Activated naive CD8-positive, alpha-beta T cell treated with anti-CD3 and anti-CD28 coated beads, Interleukin-2, amount 10 ng/mL, durations not matched to agents 7 days and 5 days (primary cell): ENCODE data around the gene MCOLN2. TPM values are rescaled to one million over a fixed set of nuclear protein-coding genes. Genes with fewer than 3 reads are reported as not detected.
A peak's percentile ranks its signal among the peaks of the same experiment; 100 is the strongest.

Experiments
- ATAC-seq: fragments of 150-1000 bp; cut with Tn5 transposase; one replicate; pipeline ENCODE4 v1.10.0; 2021; ENCODE audit warnings: low read depth, moderate library complexity
- POLR2A ChIA-PET: fragments of 350-600 bp; sonication (Branson Sonifier 250); formaldehyde crosslinking; loops from one replicate; lab custom pipeline; 2021; ENCODE audit warnings: antibody characterized with exemption; lab: Charles Lee
- DNase-seq: peaks from one replicate; pipeline ENCODE4 v3.0.0; 2021
- H3K27ac Mint-ChIP-seq: one replicate; pipeline ENCODE4 v1.8.0; 2022; ENCODE audit warnings: mild to moderate bottlenecking, mixed read lengths
- H3K27me3 Mint-ChIP-seq: one replicate; pipeline ENCODE4 v1.8.0; 2022; ENCODE audit warnings: mild to moderate bottlenecking, moderate library complexity, mixed read lengths
- H3K36me3 Mint-ChIP-seq: one replicate; pipeline ENCODE4 v1.8.0; 2021; ENCODE audit warnings: mild to moderate bottlenecking, mixed read lengths
- H3K4me1 Mint-ChIP-seq: one replicate; pipeline ENCODE4 v1.8.0; 2021; ENCODE audit warnings: mixed read lengths
- H3K4me3 Mint-ChIP-seq: one replicate; pipeline ENCODE4 v1.8.0; 2022; ENCODE audit warnings: mild to moderate bottlenecking, moderate library complexity, mixed read lengths
- H3K9me3 Mint-ChIP-seq: one replicate; pipeline ENCODE4 v1.8.0; 2021; ENCODE audit warnings: mixed read lengths
- total RNA-seq, 2 experiments: library from RNA; stranded (reverse); gene quantifications; one replicate each; pipeline ENCODE4 v1.2.3, GENCODE V29; 2021

The MCOLN2 gene
- total RNA-seq, 2 experiments from 2014 or later = 18.8 to 19.9 TPM

DNA sequence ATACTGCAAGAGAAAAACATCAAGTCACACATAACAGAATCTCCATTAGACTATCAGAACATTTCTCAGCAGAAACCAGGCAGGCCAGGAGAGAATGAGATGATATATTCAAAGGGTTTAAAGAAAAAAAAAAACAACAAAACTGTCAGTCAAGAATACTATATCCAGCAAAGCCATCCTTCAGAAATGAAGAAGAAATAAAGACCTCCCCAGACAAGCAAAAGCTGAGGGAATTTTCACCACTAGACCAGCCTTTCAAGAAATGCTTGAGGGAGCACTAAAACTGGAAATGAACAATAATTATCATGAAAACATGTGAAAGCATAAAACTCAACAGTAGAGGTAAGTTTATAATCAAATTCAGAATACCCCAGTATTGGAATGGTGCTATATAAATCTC, 47.2 kb downstream of the MCOLN2 start:
- H3K9me3 Mint-ChIP-seq = no peaks in the 10 kb centered on the region
- H3K27ac Mint-ChIP-seq = peak overlapping the region; percentile 13
- no peak for DNase-seq
- ATAC-seq = no peak
- no peaks in the 10 kb centered on the region for H3K27me3 Mint-ChIP-seq
- peaks cover 9% of the 10 kb centered on the region for H3K4me1 Mint-ChIP-seq
- POLR2A ChIA-PET = interaction anchor here (1.2 kb wide), 1 partner anchor 11 kb away, joined by 3 read pairs; no protein-coding TSS in a partner anchor
- no peak overlapping the region for H3K4me3 Mint-ChIP-seq
- H3K36me3 Mint-ChIP-seq = peaks cover 45% of the 10 kb centered on the region

DNA sequence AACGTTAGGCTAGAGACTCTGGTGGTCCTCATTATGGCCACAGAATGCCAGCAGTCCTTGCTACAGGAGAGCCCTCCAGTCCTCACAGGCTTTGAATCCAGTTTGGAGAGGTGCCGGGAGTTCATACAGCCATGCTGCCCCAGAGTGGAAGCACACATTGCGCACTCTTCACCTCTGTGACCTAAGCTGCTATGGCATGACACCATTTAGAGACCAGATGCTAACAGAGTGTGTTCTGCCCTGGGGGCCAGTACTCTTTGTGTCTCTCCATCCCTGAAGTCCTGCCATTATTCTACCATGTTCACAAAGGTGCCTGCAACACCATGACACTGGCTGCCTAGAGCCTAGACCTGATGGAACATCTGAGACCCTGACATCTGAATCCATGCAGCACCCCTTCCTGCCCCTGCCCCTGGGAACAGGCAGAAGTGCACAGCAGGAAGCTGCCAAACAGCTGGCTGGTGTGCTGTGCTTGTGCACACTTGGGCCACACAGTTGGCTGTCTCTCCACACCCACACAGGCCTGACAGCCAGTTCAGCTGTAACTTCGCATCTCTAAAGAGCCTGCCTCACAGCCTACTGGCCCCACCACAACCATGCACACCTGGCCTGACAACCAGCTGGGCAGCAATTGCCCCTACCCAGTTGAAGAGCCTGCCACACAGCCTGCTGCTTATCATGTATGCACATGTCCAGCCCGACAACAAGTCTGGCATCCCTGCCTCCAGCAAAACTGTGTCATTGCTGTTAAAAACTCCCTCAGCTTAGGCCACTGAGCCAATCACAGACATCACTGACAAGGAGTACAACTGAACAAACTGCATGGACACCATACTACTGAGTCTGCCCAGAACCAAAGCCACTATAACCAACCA, 49.1 kb downstream of the MCOLN2 start:
- Mint-ChIP-seq H3K27me3 (no peaks in the 10 kb centered on the region), H3K27ac (no peak overlapping the region), H3K4me1 (peaks cover 11% of the 10 kb centered on the region), H3K36me3 (peaks cover 37% of the 10 kb centered on the region), H3K9me3 (no peaks in the 10 kb centered on the region), H3K4me3 (no peak overlapping the region)
- POLR2A ChIA-PET = interaction anchor here (0.8 to 0.9 kb wide), 2 partner anchors 114 to 312 kb away, joined by 3 to 7 read pairs; partner anchors contain the start of gene C1orf52
- DNase-seq (no peak), ATAC-seq (no peak)

DNA sequence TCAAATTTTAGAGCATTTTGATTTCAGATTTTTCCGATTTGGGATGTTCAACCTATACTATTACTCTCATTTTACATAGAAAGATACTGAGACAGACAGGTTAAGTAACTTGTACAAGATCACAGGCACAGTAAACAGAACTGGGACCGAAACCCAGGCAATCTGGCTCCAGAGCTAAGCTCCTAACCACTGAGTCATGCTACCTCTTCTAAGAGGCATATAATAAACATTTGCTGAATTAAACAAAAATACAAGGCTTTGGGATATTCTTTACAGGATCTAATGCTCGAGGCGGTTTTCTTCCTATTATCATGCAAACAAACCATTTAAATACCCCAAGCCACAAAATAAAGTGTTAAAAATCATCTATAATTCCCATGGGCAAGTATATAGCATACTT, 50.3 kb downstream of the MCOLN2 start:
- Mint-ChIP-seq H3K9me3 (no peaks in the 10 kb centered on the region), H3K27me3 (no peaks in the 10 kb centered on the region), H3K36me3 (peaks cover 29% of the 10 kb centered on the region), H3K4me1 (peaks cover 11% of the 10 kb centered on the region), H3K4me3 (no peak overlapping the region), H3K27ac (no peak overlapping the region)
- ATAC-seq (no peak), DNase-seq (no peak)
- POLR2A ChIA-PET = no interaction called here

DNA sequence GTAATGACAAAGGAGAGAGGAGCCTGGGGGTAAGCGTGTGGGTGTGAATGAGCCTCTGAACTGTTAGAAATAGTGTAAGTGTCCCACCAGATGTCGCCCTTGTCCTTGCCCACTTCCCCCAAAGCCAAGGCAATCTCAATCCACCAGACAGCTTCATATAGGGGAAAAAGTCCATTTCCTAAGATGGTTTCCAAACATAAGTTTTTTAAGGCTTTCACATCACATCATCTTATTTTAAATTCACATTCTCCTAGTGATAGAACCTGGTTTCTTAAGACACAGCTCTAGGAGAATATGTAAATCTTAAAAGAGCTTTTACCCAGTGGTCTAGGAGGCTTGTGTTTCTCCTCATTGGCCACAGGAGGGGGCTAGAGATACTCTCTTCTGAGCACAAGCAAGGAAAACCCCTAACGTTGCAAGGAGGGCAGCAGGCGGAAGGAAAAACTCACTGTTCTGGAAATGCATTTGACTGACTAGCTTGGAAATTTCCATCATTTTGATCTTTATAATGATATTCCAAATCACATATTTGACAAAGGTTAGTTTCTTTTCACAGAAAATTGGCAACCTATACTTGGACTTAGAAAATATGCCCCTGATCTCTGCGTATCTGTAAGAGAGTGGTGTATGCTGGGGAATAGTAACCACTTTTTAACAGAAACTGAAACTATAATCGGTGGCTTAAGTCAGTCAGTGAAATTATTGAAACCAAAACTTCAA, 52.0 kb downstream of the MCOLN2 start:
- peak overlapping the region; percentile 84 for H3K4me3 Mint-ChIP-seq

DNA sequence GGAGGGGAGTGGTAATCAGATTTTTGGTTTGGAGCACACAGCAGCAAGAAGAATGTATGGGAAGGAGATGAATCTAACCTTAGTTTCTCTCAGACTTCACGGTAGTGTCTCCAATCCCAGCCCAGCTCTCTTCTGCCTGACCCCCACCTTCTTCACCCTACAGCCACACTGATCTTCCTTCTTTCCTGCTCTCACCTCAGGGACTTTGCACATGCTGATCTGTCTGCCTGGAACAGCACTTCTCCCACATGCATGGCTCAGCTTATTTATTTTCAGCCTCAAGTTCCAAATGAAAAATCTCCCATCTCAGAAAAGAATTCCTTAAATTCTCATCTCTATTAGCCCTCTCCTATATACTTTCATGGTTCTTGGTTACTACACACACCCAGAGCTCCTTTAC, 55.1 kb downstream of the MCOLN2 start:
- Mint-ChIP-seq H3K27ac (no peak overlapping the region), H3K9me3 (no peaks in the 10 kb centered on the region), H3K4me1 (peaks cover 9% of the 10 kb centered on the region), H3K27me3 (no peaks in the 10 kb centered on the region), H3K4me3 (no peak overlapping the region), H3K36me3 (no peaks in the 10 kb centered on the region)
- POLR2A ChIA-PET = interaction anchor here (0.9 kb wide), 1 partner anchor 317 kb away, joined by 3 read pairs; the partner anchor contains the start of gene C1orf52
- ATAC-seq (no peak), DNase-seq (no peak)

More for the DNA sequence above, 52.0 kb downstream of the MCOLN2 start:
- Mint-ChIP-seq H3K27ac (peak overlapping the region; percentile 82), H3K36me3 (peaks cover 15% of the 10 kb centered on the region), H3K9me3 (no peaks in the 10 kb centered on the region), H3K27me3 (no peaks in the 10 kb centered on the region), H3K4me1 (peaks cover 11% of the 10 kb centered on the region)
- DNase-seq = peak; percentile 47
- POLR2A ChIA-PET = interaction anchor here (0.6 to 2.8 kb wide), 10 partner anchors 49 to 332 kb away, joined by 3 to 28 read pairs (median 3); partner anchors contain the start of genes BCL10, C1orf52 and MCOLN2
- peak; percentile 92 for ATAC-seq

DNA sequence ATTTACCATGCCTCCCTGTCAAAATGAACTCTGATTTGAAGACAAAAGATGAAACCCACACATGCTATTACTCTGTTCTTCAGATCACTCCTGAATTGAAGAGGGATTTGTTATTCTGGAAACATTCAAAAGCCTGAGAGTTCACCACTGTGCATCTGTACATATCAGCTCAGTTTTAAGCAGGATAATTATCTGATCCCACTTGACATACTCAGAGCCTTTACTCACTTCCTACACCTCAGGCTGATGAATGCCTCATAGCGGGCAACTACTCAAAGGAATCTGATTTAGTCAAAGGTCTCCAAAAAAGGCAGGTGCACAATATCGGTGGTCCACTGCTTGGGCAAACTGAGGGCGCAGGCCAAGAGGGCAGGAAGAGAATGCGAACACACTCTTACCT, 56.4 kb downstream of the MCOLN2 start:
- POLR2A ChIA-PET = no interaction called here
- H3K4me3 Mint-ChIP-seq = no peak overlapping the region
- no peaks in the 10 kb centered on the region for H3K9me3 Mint-ChIP-seq
- H3K27ac Mint-ChIP-seq = no peak overlapping the region
- no peak for DNase-seq
- H3K36me3 Mint-ChIP-seq = no peaks in the 10 kb centered on the region
- H3K27me3 Mint-ChIP-seq = no peaks in the 10 kb centered on the region
- ATAC-seq = no peak
- H3K4me1 Mint-ChIP-seq = peaks cover 10% of the 10 kb centered on the region

DNA sequence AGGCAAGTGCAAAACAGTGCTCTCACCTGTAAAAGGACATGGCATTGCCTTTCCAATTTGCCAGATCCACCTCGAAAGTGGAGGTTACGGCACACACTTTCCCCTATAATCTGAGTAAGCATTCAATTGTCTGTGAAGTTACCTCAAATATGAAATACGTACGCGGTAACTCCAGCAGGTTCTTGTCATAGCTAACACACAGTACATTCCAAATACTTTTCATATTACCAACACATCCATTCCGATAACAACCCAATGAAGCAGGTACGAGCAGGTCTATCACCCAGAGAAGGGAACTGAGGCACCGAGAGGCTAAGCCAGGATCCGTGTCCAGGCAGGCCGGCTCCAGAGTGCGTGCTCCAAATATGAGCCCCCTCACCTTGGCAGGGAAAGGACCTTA, 57.2 kb downstream of the MCOLN2 start:
- no peak for ATAC-seq
- H3K27ac Mint-ChIP-seq = no peak overlapping the region
- no peaks in the 10 kb centered on the region for H3K36me3 Mint-ChIP-seq
- H3K4me1 Mint-ChIP-seq = peaks cover 7% of the 10 kb centered on the region
- no peaks in the 10 kb centered on the region for H3K9me3 Mint-ChIP-seq
- POLR2A ChIA-PET = no interaction called here
- H3K27me3 Mint-ChIP-seq = no peaks in the 10 kb centered on the region
- no peak overlapping the region for H3K4me3 Mint-ChIP-seq
- no peak for DNase-seq

DNA sequence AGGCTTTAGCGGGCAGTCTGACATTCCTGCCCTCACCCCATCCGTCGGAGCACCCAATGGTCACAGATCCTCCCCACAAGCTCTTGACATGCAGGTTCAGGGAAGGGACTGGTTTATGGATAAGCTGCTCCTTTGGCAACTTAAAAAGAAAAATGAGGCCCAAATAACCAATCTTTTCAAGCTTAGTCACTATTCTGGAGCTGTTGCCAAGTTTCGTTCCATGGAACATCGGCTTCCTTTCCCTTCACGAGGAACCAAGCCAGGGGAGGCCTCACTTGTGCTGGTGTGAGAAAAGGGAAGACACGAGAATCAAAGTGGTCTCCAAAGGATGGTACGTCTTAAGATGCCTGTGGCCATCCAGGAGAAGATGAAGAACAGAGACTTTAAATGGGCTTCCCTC, 57.8 kb downstream of the MCOLN2 start:
- no peaks in the 10 kb centered on the region for H3K9me3 Mint-ChIP-seq
- H3K27ac Mint-ChIP-seq = no peak overlapping the region
- ATAC-seq (no peak), DNase-seq (no peak)
- no peaks in the 10 kb centered on the region for H3K27me3 Mint-ChIP-seq
- no peaks in the 10 kb centered on the region for H3K36me3 Mint-ChIP-seq
- peaks cover 4% of the 10 kb centered on the region for H3K4me1 Mint-ChIP-seq
- H3K4me3 Mint-ChIP-seq = no peak overlapping the region
- POLR2A ChIA-PET = no interaction called here

DNA sequence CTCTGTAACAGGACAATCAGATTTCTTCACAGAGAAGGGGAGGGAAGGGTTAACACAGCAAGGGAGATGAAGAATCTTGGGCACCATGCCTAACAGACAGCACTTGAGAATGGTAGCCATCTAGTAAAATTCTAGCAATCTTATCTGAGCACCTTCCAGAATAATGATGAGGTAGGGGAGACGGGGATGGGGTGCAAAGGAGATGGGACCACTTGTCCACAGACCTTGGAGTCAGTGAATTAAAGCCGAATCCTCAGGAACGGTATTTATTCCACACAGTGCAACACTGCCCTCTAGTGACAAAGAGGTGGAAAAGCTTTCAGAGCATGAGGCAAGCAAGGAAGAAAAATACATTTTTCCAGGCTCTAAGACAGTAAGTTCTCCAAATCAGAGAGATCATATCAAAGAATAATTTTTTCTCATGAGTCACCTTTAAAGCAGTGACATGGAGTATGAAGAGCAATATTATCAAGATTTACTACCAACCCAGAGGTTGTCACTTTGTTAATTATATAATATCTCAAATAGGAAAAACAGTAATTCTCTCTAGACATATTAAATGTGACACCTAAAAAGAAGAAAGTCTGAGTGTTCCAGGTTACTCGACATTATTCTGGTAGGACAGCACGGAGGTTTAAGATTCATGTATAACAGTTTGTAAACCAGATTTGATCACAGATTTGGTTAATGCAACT, 60.6 kb downstream of the MCOLN2 start:
- no peak for DNase-seq
- Mint-ChIP-seq H3K4me3 (no peak overlapping the region), H3K27ac (no peak overlapping the region), H3K27me3 (no peaks in the 10 kb centered on the region), H3K36me3 (no peaks in the 10 kb centered on the region), H3K4me1 (peaks cover 4% of the 10 kb centered on the region), H3K9me3 (no peaks in the 10 kb centered on the region)
- ATAC-seq = peak; percentile 52
- POLR2A ChIA-PET = no interaction called here

DNA sequence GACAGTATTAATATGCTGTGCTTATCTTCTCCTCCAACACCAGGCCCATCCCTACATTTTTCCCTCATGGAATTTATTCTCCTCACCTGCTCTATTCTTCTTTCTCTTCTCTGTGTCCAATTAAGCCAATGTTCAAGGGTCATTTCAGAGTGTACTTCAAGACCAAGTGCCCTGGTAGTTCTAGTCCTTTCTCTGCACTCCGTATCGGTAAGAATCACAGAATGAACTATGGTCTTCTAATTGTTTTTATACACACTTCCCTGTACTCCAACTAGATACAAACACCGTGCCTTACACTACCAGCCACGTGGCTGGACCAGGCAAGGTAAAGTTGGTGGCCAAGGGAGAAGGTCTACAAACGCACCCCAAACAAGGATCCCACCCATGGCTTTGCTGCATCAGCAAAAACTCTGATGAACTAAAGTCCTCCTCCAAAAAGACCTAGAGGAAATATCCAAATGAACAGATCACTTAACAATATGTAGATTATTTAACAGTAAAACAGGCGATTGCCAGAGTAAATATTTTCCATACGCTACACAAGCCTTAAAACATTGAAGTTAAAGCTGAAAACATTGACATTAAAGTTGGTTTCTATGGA, 63.8 kb downstream of the MCOLN2 start:
- ATAC-seq (no peak), DNase-seq (no peak)
- Mint-ChIP-seq H3K4me3 (no peak overlapping the region), H3K4me1 (peaks cover 21% of the 10 kb centered on the region), H3K36me3 (peaks cover 11% of the 10 kb centered on the region), H3K9me3 (no peaks in the 10 kb centered on the region), H3K27me3 (no peaks in the 10 kb centered on the region), H3K27ac (no peak overlapping the region)
- POLR2A ChIA-PET = no interaction called here

DNA sequence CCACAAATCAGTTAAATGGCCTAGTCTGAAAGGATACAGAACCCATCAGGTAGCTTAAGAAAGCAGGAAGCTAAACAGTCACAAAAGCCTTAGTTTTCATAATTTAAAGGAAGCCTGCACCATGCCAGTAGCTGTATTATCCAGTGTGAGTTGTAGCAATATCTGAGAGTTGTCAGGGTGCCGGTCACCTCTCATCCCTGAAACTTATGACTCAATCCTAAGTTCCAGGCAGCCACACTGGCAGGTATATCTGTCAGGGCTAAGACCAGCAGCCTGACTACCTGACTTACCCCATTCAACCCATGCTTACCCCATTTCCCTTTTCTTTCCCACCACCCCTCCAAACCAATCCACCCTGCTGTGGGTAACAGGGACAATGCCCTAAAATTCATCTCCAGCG, 66.1 kb downstream of the MCOLN2 start:
- H3K27me3 Mint-ChIP-seq = no peaks in the 10 kb centered on the region
- H3K4me1 Mint-ChIP-seq = peaks cover 21% of the 10 kb centered on the region
- peaks cover 12% of the 10 kb centered on the region for H3K36me3 Mint-ChIP-seq
- no peak for ATAC-seq
- H3K27ac Mint-ChIP-seq = no peak overlapping the region
- POLR2A ChIA-PET = no interaction called here
- no peaks in the 10 kb centered on the region for H3K9me3 Mint-ChIP-seq
- no peak for DNase-seq
- no peak overlapping the region for H3K4me3 Mint-ChIP-seq

DNA sequence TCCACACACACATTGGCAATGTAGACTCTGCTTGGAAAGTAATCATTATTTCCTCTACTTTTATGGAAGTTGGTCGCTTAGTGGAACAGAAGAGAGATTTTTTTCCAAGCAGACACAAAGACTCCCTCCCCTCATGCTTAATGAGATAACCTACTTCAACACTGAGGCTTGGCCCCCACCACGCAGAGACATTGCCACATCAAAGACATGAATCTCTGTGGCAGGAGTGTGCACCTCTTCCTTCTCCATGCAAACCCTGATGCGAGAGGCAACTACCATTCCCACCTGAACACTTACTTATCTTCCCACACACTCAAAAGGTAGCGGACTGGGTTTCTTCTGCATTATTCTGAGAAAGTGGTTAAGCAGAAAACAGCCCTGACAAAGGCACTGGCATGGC, 66.6 kb downstream of the MCOLN2 start:
- no peak for DNase-seq
- Mint-ChIP-seq H3K9me3 (no peaks in the 10 kb centered on the region), H3K27ac (no peak overlapping the region), H3K27me3 (no peaks in the 10 kb centered on the region), H3K36me3 (peaks cover 12% of the 10 kb centered on the region), H3K4me3 (peak overlapping the region; percentile 16), H3K4me1 (peaks cover 21% of the 10 kb centered on the region)
- peak; percentile 67 for ATAC-seq
- POLR2A ChIA-PET = no interaction called here

DNA sequence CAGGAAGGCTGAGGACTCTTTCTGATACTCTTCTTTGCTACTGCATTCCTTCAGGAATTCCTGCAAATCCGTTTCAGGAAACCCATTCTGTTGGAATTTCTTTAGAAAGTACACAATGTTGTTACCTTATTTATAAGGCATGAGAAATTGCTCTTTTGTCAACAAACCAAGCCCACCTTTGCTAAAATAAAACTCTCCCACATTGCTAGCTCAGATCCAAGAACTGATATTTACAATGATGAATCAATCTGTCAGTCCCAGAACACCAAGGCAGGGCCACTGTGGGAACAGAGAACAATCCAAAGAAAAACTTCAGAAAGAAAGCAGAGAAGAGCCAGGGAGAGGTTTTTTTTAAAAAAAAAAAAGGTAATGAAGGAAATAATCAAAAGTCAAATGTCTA, 67.3 kb downstream of the MCOLN2 start:
- H3K36me3 Mint-ChIP-seq = peaks cover 13% of the 10 kb centered on the region
- POLR2A ChIA-PET = no interaction called here
- H3K27me3 Mint-ChIP-seq = no peaks in the 10 kb centered on the region
- no peak overlapping the region for H3K4me3 Mint-ChIP-seq
- H3K9me3 Mint-ChIP-seq = no peaks in the 10 kb centered on the region
- DNase-seq (no peak), ATAC-seq (no peak)
- H3K4me1 Mint-ChIP-seq = peaks cover 21% of the 10 kb centered on the region
- H3K27ac Mint-ChIP-seq = no peak overlapping the region
